H1 (cell line): ENCODE results near the gene PDE4DIP.
"Not testable (repeated sequence)": the region's sequence is repeated elsewhere in the genome, so short reads cannot be mapped to it uniquely, and the experiment has no call there.

Experiments
- BCL11A ChIP-seq, 2 experiments: IDR thresholded peaks; one replicate each; pipeline ENCODE4 v1.6.1; 2011; ENCODE audit warnings: low read depth in 2 of 2, low read length in 2 of 2, mild to moderate bottlenecking in 2 of 2
- CHD7 ChIP-seq: fragments of 300-600 bp; sonication (generic); IDR thresholded peaks from 2 replicates; pipeline ENCODE4 v1.7.1; 2012; ENCODE audit warnings: low read length, moderate library complexity, mild to moderate bottlenecking, inconsistent platforms; ENCODE audit not compliant: insufficient replicate concordance
- CREB1 ChIP-seq: IDR thresholded peaks from 2 replicates; pipeline ENCODE4 v1.6.1; 2012; ENCODE audit warnings: inconsistent platforms
- CTCF ChIP-seq, 3 experiments: IDR thresholded peaks; 1 replicate in 2 of 3; 2 replicates in 1 of 3; pipeline versions ENCODE4 v1.5.1 to v1.6.1; 2011; ENCODE audit warnings: low read length in 3 of 3, mild to moderate bottlenecking in 3 of 3, inconsistent platforms in 2 of 3, low read depth in 1 of 3, moderate library complexity in 1 of 3; ENCODE audit not compliant: insufficient read depth in 1 of 3; ENCODE audit errors: control extremely low read depth in 1 of 3
- EP300 ChIP-seq, 2 experiments: IDR thresholded peaks; 1 replicate in 1 of 2; 2 replicates in 1 of 2; pipeline ENCODE4 v1.6.1; 2011 to 2012; ENCODE audit warnings: low read depth in 2 of 2, low read length in 2 of 2, mild to moderate bottlenecking in 2 of 2, borderline replicate concordance in 1 of 2, inconsistent platforms in 1 of 2, moderate library complexity in 1 of 2
- EZH2 ChIP-seq: fragments of 200-600 bp; sonication (generic); IDR thresholded peaks from 2 replicates; pipeline ENCODE4 v1.7.1; 2012; ENCODE audit warnings: low read depth, mild to moderate bottlenecking, moderate library complexity, low read length, inconsistent platforms; ENCODE audit not compliant: severe bottlenecking
- PHF8 ChIP-seq: fragments of 200-600 bp; sonication (generic); conservative IDR thresholded peaks from 2 replicates; pipeline ENCODE4 v1.7.1; 2012; ENCODE audit warnings: low read depth, mild to moderate bottlenecking, inconsistent platforms, low read length, moderate library complexity
- POLR2A ChIP-seq, 2 experiments: IDR thresholded peaks; 1 replicate in 1 of 2; 2 replicates in 1 of 2; pipeline ENCODE4 v1.6.1; 2011; ENCODE audit warnings: low read depth in 2 of 2, low read length in 2 of 2, mild to moderate bottlenecking in 2 of 2; ENCODE audit errors: control extremely low read depth in 1 of 2
- POLR2AphosphoS5 ChIP-seq: IDR thresholded peaks from 2 replicates; pipeline ENCODE4 v1.6.1; 2011; ENCODE audit warnings: low read depth, low read length
- SIN3A ChIP-seq, 2 experiments: IDR thresholded peaks in 1 of 2; conservative IDR thresholded peaks in 1 of 2; 2 replicates each; pipeline ENCODE4 v1.6.1; 2011 to 2012; ENCODE audit warnings: low read length in 2 of 2, improper control_type of control experiment in 1 of 2, low read depth in 1 of 2, mild to moderate bottlenecking in 1 of 2
- SIRT6 ChIP-seq: IDR thresholded peaks from one replicate; pipeline ENCODE4 v1.7.1; 2012; ENCODE audit warnings: low read length, inconsistent platforms
- SP4 ChIP-seq: IDR thresholded peaks from 2 replicates; pipeline ENCODE4 v1.6.1; 2012; ENCODE audit warnings: low read length, inconsistent platforms

GRCh38 chr1:148960212-148961000 is 116.2 kb downstream of the PDE4DIP start:
- TF ChIP-seq CREB1; POLR2AphosphoS5; CTCF (IDR thresholded peaks at IDR 0.05; ENCODE audit: control extremely low read depth in 1 of 3, insufficient read depth in 1 of 3, low read depth in 1 of 3, low read length in 3 of 3); POLR2A (IDR thresholded peaks at IDR 0.05; ENCODE audit: control extremely low read depth in 1 of 2, low read depth in 2 of 2, low read length in 2 of 2); SIRT6; PHF8; EP300 (IDR thresholded peaks at IDR 0.05; ENCODE audit: borderline replicate concordance in 1 of 2, low read depth in 2 of 2, low read length in 2 of 2); SIN3A (conservative IDR thresholded peaks at IDR 0.05 in 1 of 2, IDR thresholded peaks at IDR 0.05 in 1 of 2; ENCODE audit: low read depth in 1 of 2, low read length in 2 of 2); EZH2; SP4; BCL11A (IDR thresholded peaks at IDR 0.05; ENCODE audit: low read depth in 2 of 2, low read length in 2 of 2); CHD7: not testable (repeated sequence)
